GM19438 (cell line): Measurements from ENCODE around the gene NHSL1.
"Not testable (repeated sequence)": the region's sequence is repeated elsewhere in the genome, so short reads cannot be mapped to it uniquely, and the experiment has no call there.

Experiments
- ATAC-seq: cut with Tn5 transposase; IDR thresholded peaks from one replicate; pipeline ENCODE4 v1.9.1; 2021; ENCODE audit warnings: low read depth; ENCODE audit not compliant: unreplicated experiment

NHSL1 gene

GRCh38 chr6:138431256-138432062, 67.8 kb downstream of the NHSL1 start:
- ATAC-seq: no peak

- no peak for ATAC-seq
These were observed 68.7 kb downstream of the NHSL1 start for GRCh38 chr6:138430361-138431145.

GRCh38 chr6:138429761-138430160, 69.5 kb downstream of the NHSL1 start:
- no peak for ATAC-seq

- ATAC-seq: no peak
These were observed 70.2 kb downstream of the NHSL1 start for GRCh38 chr6:138428944-138429598.

- no peak for ATAC-seq
These were observed 71.6 kb downstream of the NHSL1 start for GRCh38 chr6:138427701-138428100.

GRCh38 chr6:138426500-138427123, 72.7 kb downstream of the NHSL1 start:
- no peak for ATAC-seq

- not testable (repeated sequence) for ATAC-seq
These were observed 74.0 kb downstream of the NHSL1 start for GRCh38 chr6:138425256-138425655.

- no peak for ATAC-seq
These were observed 75.0 kb downstream of the NHSL1 start for GRCh38 chr6:138424004-138424904.

- ATAC-seq: no peak
These were observed 76.4 kb downstream of the NHSL1 start for GRCh38 chr6:138422861-138423260.

- no peak for ATAC-seq
These were observed 77.7 kb downstream of the NHSL1 start for GRCh38 chr6:138421608-138422007.

- ATAC-seq: no peak
These were observed 78.2 kb downstream of the NHSL1 start for GRCh38 chr6:138421089-138421488.

GRCh38 chr6:138420356-138420755, 78.9 kb downstream of the NHSL1 start:
- ATAC-seq: no peak

- ATAC-seq: no peak
These were observed 79.5 kb downstream of the NHSL1 start for GRCh38 chr6:138419766-138420165.

GRCh38 chr6:138418118-138418742, 81.1 kb downstream of the NHSL1 start:
- no peak for ATAC-seq

- ATAC-seq: no peak
These were observed 81.7 kb downstream of the NHSL1 start for GRCh38 chr6:138417493-138418117.

GRCh38 chr6:138416206-138416605, 83.1 kb downstream of the NHSL1 start:
- no peak for ATAC-seq

- ATAC-seq: no peak
These were observed 84.2 kb downstream of the NHSL1 start for GRCh38 chr6:138415125-138415524.

GRCh38 chr6:138410972-138411880, 88.1 kb downstream of the NHSL1 start:
- no peak for ATAC-seq
